KG1 (cell line): ENCODE data around the gene PIWIL1.

Experiments
- DNase-seq: peaks from one replicate; lab custom pipeline; 2025; lab: John Stamatoyannopoulos, UW

PIWIL1 gene

DNA sequence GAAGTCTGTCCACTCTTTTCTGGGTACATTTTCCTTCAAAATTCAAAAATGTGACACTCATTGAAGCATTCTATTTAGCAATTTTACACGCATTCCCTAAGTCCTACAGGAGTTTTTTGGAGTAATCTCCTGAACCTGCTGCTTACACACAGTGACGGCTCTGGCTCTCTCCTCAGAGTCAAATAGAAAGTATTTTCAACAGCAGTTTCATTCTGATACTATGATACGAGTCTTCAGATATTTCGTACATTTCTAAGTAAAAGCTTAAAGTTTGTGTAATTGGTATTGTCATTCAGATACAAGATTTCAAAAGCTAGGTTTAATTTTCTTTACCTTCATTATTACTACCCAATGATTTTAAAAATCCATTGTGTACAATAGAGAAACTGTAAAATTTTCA, 36.4 kb downstream of the PIWIL1 start:
- DNase-seq, result no peak

DNA sequence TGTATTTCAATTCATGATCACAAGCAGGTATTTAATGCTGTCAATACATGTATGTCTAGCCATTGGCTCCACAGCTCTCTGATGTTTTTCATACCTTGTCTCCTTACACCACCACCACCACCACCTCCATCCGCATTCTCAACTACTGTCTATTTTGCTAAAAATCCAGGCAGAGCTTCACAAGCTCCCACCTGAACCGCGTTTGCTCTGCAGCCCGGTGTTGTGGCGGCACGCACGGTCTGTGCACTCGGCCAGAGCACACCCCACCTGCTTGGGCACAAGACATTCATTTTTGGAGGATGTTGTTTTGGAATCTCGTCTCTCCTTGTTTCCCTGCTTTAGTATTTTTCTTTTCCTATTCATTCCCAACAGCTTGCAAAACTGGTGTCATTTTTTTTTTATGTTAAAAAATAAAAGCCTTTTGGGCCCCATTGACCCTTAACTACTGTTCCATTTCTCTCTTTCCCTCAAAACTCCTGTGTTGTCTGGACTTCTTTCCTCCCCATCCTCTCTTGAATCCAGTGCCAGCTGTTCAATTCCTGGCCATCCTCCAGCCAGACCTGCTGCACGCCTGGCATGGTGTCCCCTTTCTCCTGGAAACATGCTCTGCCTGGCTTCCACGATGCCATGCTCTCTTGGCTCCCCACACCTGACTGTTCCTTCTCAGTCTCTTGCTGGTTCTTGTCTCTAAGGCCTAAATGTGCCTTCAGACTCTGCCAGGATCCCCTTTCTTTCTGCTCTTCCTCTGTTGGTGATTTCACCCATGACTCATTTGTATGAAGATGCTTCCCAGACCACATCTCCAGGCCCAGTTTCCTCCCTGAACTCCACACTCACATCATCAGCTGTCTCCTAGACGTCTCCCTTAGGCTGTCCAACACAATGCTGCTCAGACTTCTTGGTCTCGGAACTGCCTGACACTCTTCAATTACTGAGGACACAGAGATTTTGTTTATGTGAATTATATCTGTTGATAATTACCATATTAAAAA, 37.9 kb downstream of the PIWIL1 start:
- no peak for DNase-seq

DNA sequence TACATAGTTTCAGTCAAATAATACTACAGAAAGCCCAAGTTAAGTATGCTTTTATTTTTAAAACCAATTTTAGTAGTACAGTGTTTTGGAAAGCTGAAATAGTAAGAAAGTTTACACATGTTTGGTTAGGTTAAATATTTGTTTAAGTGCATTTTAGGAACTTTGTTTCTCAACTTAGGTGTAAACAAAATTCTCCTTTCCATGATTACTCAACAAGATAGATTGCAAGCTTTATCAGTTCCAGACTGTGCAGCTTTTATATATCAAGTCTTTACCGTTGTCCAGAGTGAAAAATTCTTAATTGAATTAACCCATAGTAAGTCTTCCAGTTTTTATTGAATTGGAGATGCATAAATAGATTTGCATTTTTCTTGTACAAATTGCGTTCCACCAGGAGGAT, 45.1 kb downstream of the PIWIL1 start:
- DNase-seq, result no peak

DNA sequence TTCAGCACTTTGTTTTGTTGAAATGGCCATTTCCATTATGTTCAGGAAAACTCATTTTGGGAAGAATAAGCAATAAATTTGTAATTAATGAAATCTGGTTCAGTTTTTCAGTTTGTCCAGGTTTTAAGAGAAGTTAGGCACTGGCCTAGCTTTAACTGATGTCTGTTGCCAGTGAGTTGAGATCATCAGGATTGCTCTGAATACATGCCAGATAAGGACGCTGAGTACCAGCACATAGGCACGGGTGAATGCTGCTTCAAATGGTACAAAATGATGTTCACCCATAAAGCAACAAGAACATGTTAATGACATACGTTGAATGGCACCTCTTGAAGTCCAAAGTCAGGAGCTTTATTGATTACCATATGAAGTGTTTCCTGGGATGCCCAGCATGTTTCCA, 46.5 kb downstream of the PIWIL1 start:
- no peak for DNase-seq

DNA sequence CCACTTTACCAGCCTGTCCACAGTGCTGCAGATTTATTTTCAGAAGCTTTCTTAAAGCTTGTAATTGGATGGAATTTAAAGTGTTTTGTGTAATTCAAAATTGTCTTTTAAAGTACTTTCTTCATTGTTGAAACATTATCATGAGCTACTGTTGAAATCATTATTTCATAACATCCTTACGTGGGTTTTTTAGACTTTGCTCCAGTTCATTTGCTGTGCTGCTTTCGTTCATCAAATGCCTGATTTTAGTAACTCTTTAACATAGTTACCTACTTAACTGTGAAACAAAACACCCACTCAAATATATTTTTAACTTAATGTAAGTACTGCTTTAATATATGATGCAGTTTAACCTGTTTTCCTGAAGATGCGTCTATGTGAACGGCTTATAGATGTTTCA, 47.5 kb downstream of the PIWIL1 start:
- DNase-seq, result no peak

DNA sequence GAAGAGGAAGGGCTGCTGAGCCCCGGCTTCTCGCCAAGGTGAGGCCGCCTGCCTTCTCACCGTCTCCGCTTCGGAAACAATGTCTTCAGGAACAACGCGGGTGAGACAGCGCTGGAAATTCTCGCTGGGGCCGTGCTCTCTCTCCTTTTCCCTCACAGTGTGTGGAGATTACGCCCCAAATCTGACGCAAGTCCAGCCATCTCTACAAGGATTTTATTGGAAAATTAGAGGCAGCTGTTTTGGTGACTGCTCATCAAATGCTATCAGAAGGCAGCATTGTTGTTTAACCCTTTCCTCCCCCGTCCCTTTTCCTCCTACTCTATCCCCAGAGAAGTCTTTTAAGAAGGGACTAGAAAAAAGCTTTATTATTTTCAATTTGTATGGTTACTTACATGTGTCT, 53.5 kb downstream of the PIWIL1 start:
- no peak for DNase-seq

DNA sequence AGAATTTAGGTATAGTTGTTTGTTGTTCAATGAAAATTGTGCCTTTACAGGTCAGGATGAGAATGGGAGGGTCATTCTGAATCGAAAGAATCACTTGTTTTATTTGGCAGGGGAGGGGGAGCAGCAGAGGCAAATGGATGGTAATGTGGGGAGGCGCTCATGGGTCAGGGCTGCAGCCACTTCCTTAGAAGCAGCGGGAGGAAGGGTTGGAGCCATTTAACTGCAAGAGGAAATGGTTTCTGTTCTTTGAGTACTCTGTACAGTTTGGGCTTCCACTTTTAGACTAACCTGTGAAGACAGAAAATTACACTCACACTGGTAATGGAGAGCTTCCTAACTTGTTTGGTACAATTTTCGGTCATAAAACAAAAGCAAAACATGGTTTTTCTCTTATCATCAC, 57.2 kb downstream of the PIWIL1 start:
- no peak for DNase-seq

DNA sequence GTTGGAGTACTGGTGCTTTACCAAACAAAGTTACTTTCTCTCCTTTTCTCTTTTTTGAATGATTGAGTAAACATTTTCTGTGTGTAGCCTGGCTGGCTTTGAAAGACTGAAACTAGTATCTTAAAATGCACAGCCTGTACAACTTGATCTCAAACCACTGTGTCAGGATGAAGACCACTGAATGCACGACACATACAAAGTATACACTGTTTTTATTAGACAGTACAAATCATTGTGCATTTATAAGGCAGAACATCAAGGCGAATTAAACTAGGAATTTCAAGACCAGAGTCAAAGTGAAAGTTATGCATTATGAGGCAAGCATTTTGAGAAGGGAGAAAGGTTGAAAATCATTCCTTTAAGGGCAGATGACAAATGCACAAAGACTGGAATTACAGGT, 59.0 kb downstream of the PIWIL1 start:
- no peak for DNase-seq

DNA sequence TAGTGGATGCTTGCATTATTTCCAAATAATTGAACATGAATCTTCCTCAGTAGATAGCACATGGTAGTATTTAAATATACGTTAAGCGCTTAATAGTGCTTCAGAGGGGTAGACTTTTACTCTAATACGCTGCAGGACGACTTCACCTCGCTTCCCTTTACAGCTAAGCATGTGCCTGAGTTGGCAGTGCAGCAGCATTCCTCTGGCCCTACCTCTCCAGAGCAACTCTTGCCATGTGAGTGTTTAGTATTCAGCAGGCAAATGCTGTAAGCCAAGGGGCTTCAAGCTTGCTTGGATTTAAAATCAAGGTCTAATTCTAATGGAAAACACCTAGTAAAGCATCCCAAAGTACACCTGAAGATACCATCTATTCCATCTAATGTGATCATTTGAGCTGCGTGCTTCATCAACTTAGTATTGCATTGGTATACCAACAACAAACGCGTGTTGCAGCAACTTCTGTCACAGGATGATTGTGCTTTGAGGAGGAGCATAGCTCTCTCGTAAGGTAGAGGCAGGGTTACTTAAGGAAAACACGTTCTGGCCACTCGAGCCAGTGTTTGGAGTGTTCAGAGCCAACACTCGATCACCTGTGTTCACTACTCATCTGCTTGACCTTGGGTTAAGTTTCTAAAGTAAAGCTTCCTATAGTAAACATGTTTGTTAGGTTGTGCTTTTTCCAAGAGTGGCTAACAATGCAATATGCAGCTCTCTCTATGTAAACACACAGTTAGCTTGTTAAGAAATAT, 60.6 kb downstream of the PIWIL1 start:
- no peak for DNase-seq

DNA sequence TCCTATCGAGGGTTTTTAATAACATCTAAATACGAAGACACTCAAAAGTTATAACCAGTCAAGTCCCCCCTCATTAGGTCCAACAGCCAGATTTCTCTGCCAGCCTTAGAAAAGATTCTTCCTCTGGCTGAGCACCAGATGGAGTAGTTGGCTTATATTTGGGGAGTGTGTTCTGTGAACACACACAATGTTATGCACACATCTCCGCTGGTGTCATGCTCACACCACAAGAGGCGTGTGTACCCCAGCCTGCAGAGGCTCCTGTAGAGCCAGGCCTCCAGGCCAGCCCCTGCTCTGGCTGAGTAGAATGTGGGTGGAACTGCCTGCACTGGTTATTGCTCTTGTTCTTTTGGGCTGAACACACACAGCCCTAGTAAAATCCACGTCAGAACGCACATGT, 64.0 kb downstream of the PIWIL1 start:
- no peak for DNase-seq

DNA sequence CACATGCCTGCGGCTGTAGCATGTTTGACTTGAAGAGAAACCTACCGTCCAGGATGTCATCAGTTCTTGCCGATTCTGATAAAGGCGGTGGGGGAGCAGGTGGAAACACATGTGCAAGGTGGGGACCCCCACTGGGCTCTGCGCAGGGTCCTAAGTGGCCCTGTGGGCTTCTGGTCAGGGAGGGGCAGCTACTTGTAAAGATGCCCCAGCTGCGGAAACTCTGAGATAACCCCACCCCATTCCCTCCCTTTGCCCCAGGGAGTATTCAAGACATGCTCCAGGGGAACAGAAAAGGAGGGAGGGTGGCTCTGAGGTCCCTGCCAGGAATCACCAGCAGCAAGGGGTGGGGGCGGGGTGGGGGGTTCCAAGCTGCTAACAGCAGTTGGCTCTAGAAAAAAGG, 67.6 kb downstream of the PIWIL1 start:
- no peak for DNase-seq

DNA sequence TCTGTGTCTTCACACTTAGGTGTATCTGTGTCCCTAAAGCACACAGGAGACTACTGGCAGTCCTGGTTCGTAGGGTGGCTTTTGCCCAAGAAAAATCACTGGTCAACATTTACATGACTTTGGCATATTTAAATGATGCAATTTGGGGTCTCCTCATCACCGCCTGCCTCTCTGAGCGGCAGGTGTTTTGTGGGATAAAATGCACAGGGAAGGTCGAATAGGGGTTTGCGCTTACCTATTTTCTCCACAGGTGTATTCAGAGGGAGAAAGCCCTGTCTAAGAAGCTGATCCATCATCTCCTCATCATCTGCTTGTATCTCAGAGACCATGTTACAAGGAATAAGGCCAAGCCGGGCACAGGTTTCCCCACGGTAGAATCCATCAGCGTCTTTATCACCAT, 74.7 kb downstream of the PIWIL1 start:
- no peak for DNase-seq

DNA sequence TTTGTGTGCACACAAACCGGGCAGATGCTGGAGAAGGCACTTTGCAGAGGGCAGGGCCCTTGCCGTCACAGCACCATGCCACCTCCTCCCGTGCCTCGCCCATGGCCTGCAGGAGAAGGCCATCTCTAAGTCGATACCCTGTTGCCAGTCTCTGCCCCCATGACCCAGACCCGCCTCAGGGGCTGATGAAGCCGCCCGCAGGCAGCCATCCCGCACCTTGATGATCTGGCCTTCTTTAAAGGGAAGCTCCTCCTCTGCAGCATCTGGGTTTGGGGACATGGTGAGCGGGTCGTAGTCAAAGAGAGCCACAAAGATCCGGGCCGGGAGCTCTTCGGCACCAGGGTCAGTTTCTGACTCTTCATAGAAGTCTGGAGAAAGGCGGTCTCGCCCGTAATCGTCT, 76.2 kb downstream of the PIWIL1 start:
- no peak for DNase-seq

DNA sequence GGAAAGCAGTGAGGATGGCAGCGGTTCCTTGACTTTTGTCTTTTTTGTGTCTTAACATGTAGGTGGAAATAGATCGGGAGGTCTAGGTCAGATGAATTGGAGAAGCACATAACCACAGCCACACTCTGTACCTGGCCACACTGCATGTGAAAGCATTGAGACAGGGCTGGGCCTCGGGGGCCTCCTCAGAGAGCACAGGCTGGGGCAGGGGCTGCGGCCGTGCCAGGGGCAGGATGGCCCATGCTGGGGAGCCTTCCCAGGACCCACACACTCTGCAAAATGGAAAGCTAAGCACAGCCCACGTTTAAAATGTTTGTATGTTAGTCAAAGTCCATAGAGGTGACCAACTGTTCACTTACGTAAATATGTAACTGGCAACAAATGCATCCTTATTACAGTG, 76.7 kb downstream of the PIWIL1 start:
- no peak for DNase-seq

DNA sequence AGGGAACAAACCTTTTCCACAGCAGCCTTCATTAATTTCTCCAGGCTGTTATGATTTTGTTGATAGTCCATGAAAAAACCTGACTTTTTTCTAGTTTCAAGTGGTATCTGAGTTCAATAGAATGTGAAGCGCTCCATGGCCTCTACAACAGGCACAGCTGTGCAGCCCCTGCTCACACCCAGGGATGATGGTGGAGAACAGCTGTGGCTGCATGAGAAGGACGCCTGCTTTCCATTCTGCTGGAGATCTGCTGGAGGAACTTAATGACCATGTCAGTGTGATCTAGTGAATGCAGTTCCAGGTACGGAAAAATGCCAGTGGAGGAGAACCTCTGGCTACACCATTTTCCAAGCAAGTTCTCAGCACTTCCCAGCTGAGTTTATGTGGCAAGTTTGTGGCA, 80.6 kb downstream of the PIWIL1 start:
- DNase-seq, result no peak

DNA sequence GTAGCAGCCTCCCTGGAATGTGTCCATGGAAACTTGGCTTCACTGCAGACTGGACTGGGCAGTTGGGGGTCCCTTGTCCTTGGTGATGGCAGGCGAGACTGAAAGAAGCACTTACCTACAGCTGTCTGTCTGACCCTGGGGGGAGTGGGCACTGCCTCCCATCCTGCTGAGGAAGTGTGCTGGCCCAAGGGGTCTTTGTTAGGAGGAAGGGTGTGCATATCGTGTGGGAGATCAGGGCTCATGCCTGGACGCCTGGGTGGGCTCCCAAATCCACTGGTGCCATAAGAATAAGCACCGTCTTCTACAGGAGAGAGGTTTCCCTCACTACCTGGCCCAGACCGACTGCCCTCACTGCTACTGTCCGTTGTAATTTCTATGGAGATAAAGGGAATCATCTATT, 81.4 kb downstream of the PIWIL1 start:
- DNase-seq, result no peak

DNA sequence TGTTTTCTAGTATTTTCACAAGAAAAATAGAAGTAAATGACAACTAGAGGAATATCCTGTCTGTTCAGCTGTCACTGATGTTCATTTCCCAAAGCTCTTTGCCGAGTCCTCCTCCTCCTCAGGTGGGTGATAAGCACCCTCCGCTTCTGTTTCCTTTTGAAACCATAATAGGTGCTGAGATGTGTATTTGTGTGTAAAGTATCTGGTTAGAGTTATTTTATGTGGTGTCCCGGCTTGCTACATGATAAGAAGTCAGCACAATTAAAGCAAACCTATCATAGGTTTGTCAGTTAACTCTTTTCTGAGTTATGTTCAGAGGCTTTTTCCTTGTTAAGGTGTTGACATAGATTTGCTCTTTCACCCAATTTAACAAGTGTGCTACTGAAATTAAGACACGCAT, 82.4 kb downstream of the PIWIL1 start:
- no peak for DNase-seq

DNA sequence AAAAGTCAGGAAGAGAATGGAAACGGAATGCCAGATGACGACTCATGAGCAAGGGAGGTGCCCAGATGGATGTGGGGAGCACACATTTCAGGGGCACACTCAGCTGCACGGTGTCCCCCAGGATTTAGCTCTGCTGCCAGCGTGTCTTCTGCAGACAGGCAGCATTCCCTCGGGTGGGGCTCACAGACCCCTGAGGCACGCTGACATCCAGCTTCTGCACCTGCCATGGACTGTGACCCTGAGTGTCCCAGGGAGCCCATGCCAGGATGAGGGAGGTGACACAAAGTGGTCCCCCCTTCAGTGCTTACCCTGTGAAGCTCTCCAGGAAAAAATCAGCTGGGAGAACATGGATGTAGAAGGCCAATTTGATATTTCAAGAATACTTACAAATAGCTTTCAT, 84.2 kb downstream of the PIWIL1 start:
- DNase-seq, result no peak
